Smooth muscle cell (in vitro differentiated cells): ENCODE data around the gene GREM2. TPM values are rescaled to one million over a fixed set of nuclear protein-coding genes. Genes with fewer than 3 reads are reported as not detected.

Experiments
- DNase-seq: peaks from one replicate; lab custom pipeline; 2025; ENCODE audit not compliant: unreplicated experiment; lab: John Stamatoyannopoulos, UW
- H2AFZ ChIP-seq: fragments of 200-600 bp; sonication (generic); 2 replicates; pipeline ENCODE4 v1.6.0; 2016; ENCODE audit warnings: antibody characterized with exemption, low read depth, mild to moderate bottlenecking
- H3F3A ChIP-seq: fragments of 200-600 bp; sonication (generic); 2 replicates; pipeline ENCODE4 v1.6.0; 2017; ENCODE audit warnings: antibody characterized with exemption, low read depth
- H3K27ac ChIP-seq: fragments of 200-600 bp; sonication (generic); 2 replicates; pipeline ENCODE4 v1.5.1; 2016; ENCODE audit warnings: low read depth, mild to moderate bottlenecking
- H3K27me3 ChIP-seq: fragments of 200-600 bp; sonication (generic); 2 replicates; pipeline ENCODE4 v1.6.1; 2016; ENCODE audit warnings: low read depth, mild to moderate bottlenecking
- H3K36me3 ChIP-seq: fragments of 200-600 bp; sonication (generic); 2 replicates; pipeline ENCODE4 v1.5.1; 2016; ENCODE audit warnings: low read depth
- H3K4me1 ChIP-seq: fragments of 200-600 bp; sonication (generic); 2 replicates; pipeline ENCODE4 v1.5.1; 2016; ENCODE audit warnings: low read depth
- H3K4me2 ChIP-seq: fragments of 200-600 bp; sonication (generic); 2 replicates; pipeline ENCODE4 v1.6.0; 2016; ENCODE audit warnings: mild to moderate bottlenecking
- H3K4me3 ChIP-seq: fragments of 200-600 bp; sonication (generic); 2 replicates; pipeline ENCODE4 v1.5.1; 2016; ENCODE audit warnings: mild to moderate bottlenecking
- H3K79me2 ChIP-seq: fragments of 200-600 bp; sonication (generic); 2 replicates; pipeline ENCODE4 v1.6.0; 2016; ENCODE audit warnings: low read depth, mild to moderate bottlenecking
- H3K9ac ChIP-seq: fragments of 200-600 bp; sonication (generic); 2 replicates; pipeline ENCODE4 v1.6.0; 2016; ENCODE audit warnings: low read depth
- H3K9me3 ChIP-seq: fragments of 200-600 bp; sonication (generic); replicated peaks from 2 replicates; pipeline ENCODE4 v1.5.1; 2016; ENCODE audit warnings: low read depth
- H4K20me1 ChIP-seq: fragments of 200-600 bp; sonication (generic); 2 replicates; pipeline ENCODE4 v1.6.0; 2016; ENCODE audit warnings: low read depth
- CTCF ChIP-seq: fragments of 200-600 bp; sonication (generic); IDR thresholded peaks from 2 replicates; pipeline ENCODE4 v1.5.1; 2017; ENCODE audit warnings: borderline replicate concordance, mild to moderate bottlenecking, antibody characterized with exemption; ENCODE audit not compliant: insufficient read depth, poor library complexity, severe bottlenecking
- WGBS: methylation state at CpG from one replicate; pipeline ENCODE4 v1.1.7; 2016; ENCODE audit warnings: low lambda C conversion rate; 5-methylcytosine and 5-hydroxymethylcytosine counted together
- polyA plus RNA-seq: library from polyadenylated mRNA; unstranded; fragments of >200 nt; fragmentation: Nextera tagmentation; extraction: Ambion mirVana; gene quantifications from 2 replicates; pipeline ENCODE4 v1.2.1, GENCODE V29; 2016
- total RNA-seq: library from RNA; depleted of rRNA; stranded (reverse); fragments of >200 nt; gene quantifications from 2 replicates; pipeline ENCODE4 v1.2.3, GENCODE V29; 2014

Gene GREM2
- total and polyA plus RNA-seq, 2 experiments from 2014 or later, result 8.0 to 15.1 TPM

GRCh38 chr1:240559781-240560180, 52.2 kb downstream of the GREM2 start:
- no peak overlapping the region for H3K9ac ChIP-seq
- no peaks in the 10 kb centered on the region for H3F3A ChIP-seq
- H3K36me3 ChIP-seq, result no peaks in the 10 kb centered on the region
- no peak overlapping the region for H3K27ac ChIP-seq
- no peak overlapping the region for H3K4me3 ChIP-seq
- no peaks in the 10 kb centered on the region for H3K27me3 ChIP-seq
- H2AFZ ChIP-seq, result no peak overlapping the region
- 83% methylated on average over 5 of the region's 5 CpGs for WGBS
- no peaks in the 10 kb centered on the region for H3K79me2 ChIP-seq
- DNase-seq, result no peak
- no peak for TF ChIP-seq CTCF
- no peaks in the 10 kb centered on the region for H4K20me1 ChIP-seq
- no peak overlapping the region for H3K4me2 ChIP-seq
- no peaks in the 10 kb centered on the region for H3K4me1 ChIP-seq
- no peaks in the 10 kb centered on the region for H3K9me3 ChIP-seq

- Histone ChIP-seq H3K4me1 (no peaks in the 10 kb centered on the region), H3K27me3 (no peaks in the 10 kb centered on the region), H3F3A (no peaks in the 10 kb centered on the region), H3K27ac (no peak overlapping the region), H2AFZ (no peak overlapping the region), H3K36me3 (no peaks in the 10 kb centered on the region), H3K9ac (no peak overlapping the region), H3K9me3 (no peaks in the 10 kb centered on the region), H3K4me3 (no peak overlapping the region), H3K79me2 (no peaks in the 10 kb centered on the region), H3K4me2 (no peak overlapping the region), H4K20me1 (no peaks in the 10 kb centered on the region)
- TF ChIP-seq CTCF, result no peak
- WGBS, result 95% methylated on average over 2 of the region's 2 CpGs
- no peak for DNase-seq
These were observed 56.4 kb downstream of the GREM2 start for GRCh38 chr1:240555524-240555923.

GRCh38 chr1:240553351-240553750, 58.6 kb downstream of the GREM2 start:
- Histone ChIP-seq H4K20me1 (no peaks in the 10 kb centered on the region), H3K79me2 (no peaks in the 10 kb centered on the region), H3K9me3 (no peaks in the 10 kb centered on the region), H3K4me2 (no peak overlapping the region), H3K4me1 (no peaks in the 10 kb centered on the region), H3K27me3 (no peaks in the 10 kb centered on the region), H3K27ac (no peak overlapping the region), H2AFZ (no peak overlapping the region), H3F3A (no peaks in the 10 kb centered on the region), H3K4me3 (no peak overlapping the region), H3K36me3 (no peaks in the 10 kb centered on the region), H3K9ac (no peak overlapping the region)
- TF ChIP-seq CTCF, result no peak
- no peak for DNase-seq
- 90% methylated on average over 2 of the region's 2 CpGs for WGBS

- H3K9ac ChIP-seq, result no peak overlapping the region
- no peak overlapping the region for H3K4me3 ChIP-seq
- H3F3A ChIP-seq, result no peaks in the 10 kb centered on the region
- H3K27ac ChIP-seq, result no peak overlapping the region
- WGBS, result 41% methylated on average over 3 of the region's 3 CpGs
- no peaks in the 10 kb centered on the region for H3K79me2 ChIP-seq
- H3K27me3 ChIP-seq, result no peaks in the 10 kb centered on the region
- no peaks in the 10 kb centered on the region for H3K9me3 ChIP-seq
- H4K20me1 ChIP-seq, result no peaks in the 10 kb centered on the region
- H3K4me2 ChIP-seq, result no peak overlapping the region
- DNase-seq, result no peak
- no peaks in the 10 kb centered on the region for H3K4me1 ChIP-seq
- TF ChIP-seq CTCF, result no peak
- H2AFZ ChIP-seq, result no peak overlapping the region
- no peaks in the 10 kb centered on the region for H3K36me3 ChIP-seq
These were observed 72.1 kb downstream of the GREM2 start for GRCh38 chr1:240539769-240540414.
